Measurements from ENCODE around the gene MCM5.

Gene MCM5

GRCh38 chr22:35418731-35419130 is 18.8 kb downstream of the MCM5 start:
- Histone ChIP-seq H3K9me2 (replicated peaks; ENCODE audit: control insufficient read depth, low read length) (no peaks in the 10 kb centered on the region), H3K36me3 (ENCODE audit: control insufficient read depth, low read length) (peaks cover 95% of the 10 kb centered on the region), H3K9me3 (ENCODE audit: control insufficient read depth, insufficient read depth, low read length) (no peaks in the 10 kb centered on the region), H3K4me2 (ENCODE audit: low read length) (no peak overlapping the region), H3F3A (ENCODE audit: control insufficient read depth, insufficient read depth) (no peaks in the 10 kb centered on the region), H3K79me2 (ENCODE audit: control insufficient read depth, low read length) (peaks cover 8% of the 10 kb centered on the region), H4K20me1 (ENCODE audit: control insufficient read depth, insufficient read depth, low read depth, low read length) (0 out of 2 replicates have a peak, but pooled peaks cover under 1% of the 10 kb centered on the region), H3K27me3 (ENCODE audit: control insufficient read depth, low read length) (no peaks in the 10 kb centered on the region), H3K4me3 (ENCODE audit: low read length) (no peak overlapping the region), H3K4me1 (ENCODE audit: control insufficient read depth, low read length) (no peaks in the 10 kb centered on the region), H3K27ac (ENCODE audit: low read depth, low read length) (no peak overlapping the region)
- TF ChIP-seq CTCF (IDR thresholded peaks at IDR 0.05; ENCODE audit: low read depth, low read length, poor library complexity, severe bottlenecking) (no peak), EZH2phosphoT487 (IDR thresholded peaks at IDR 0.05; ENCODE audit: borderline replicate concordance, low read length) (no peak)

GRCh38 chr22:35419756-35420155 is 19.8 kb downstream of the MCM5 start:
- H3K9me3 ChIP-seq (ENCODE audit: control insufficient read depth, insufficient read depth, low read length), result no peaks in the 10 kb centered on the region
- H3K4me3 ChIP-seq (ENCODE audit: low read length), result no peak overlapping the region
- no peak overlapping the region for H3K4me2 ChIP-seq (ENCODE audit: low read length)
- H3K9me2 ChIP-seq (replicated peaks; ENCODE audit: control insufficient read depth, low read length), result no peaks in the 10 kb centered on the region
- no peak overlapping the region for H3K27ac ChIP-seq (ENCODE audit: low read depth, low read length)
- H3K27me3 ChIP-seq (ENCODE audit: control insufficient read depth, low read length), result no peaks in the 10 kb centered on the region
- H3F3A ChIP-seq (ENCODE audit: control insufficient read depth, insufficient read depth), result no peaks in the 10 kb centered on the region
- TF ChIP-seq EZH2phosphoT487 (IDR thresholded peaks at IDR 0.05; ENCODE audit: borderline replicate concordance, low read length) (no peak), CTCF (IDR thresholded peaks at IDR 0.05; ENCODE audit: low read depth, low read length, poor library complexity, severe bottlenecking) (no peak)
- H3K4me1 ChIP-seq (ENCODE audit: control insufficient read depth, low read length), result no peaks in the 10 kb centered on the region
- H3K36me3 ChIP-seq (ENCODE audit: control insufficient read depth, low read length), result peaks cover 96% of the 10 kb centered on the region
- H4K20me1 ChIP-seq (ENCODE audit: control insufficient read depth, insufficient read depth, low read depth, low read length), result peaks cover 5% of the 10 kb centered on the region; the same call in 1 of the 2 replicates
- peaks cover 12% of the 10 kb centered on the region for H3K79me2 ChIP-seq (ENCODE audit: control insufficient read depth, low read length)

- H3F3A ChIP-seq (ENCODE audit: control insufficient read depth, insufficient read depth), result 0 out of 2 replicates have a peak, but pooled peaks cover 3% of the 10 kb centered on the region
- no peak overlapping the region for H3K4me3 ChIP-seq (ENCODE audit: low read length)
- no peaks in the 10 kb centered on the region for H3K9me2 ChIP-seq (replicated peaks; ENCODE audit: control insufficient read depth, low read length)
- no peak overlapping the region for H3K27ac ChIP-seq (ENCODE audit: low read depth, low read length)
- peaks cover 12% of the 10 kb centered on the region for H3K79me2 ChIP-seq (ENCODE audit: control insufficient read depth, low read length)
- H3K4me1 ChIP-seq (ENCODE audit: control insufficient read depth, low read length), result no peaks in the 10 kb centered on the region
- no peaks in the 10 kb centered on the region for H3K27me3 ChIP-seq (ENCODE audit: control insufficient read depth, low read length)
- peaks cover 96% of the 10 kb centered on the region for H3K36me3 ChIP-seq (ENCODE audit: control insufficient read depth, low read length)
- no peak for TF ChIP-seq EZH2phosphoT487 (IDR thresholded peaks at IDR 0.05; ENCODE audit: borderline replicate concordance, low read length)
- no peak for TF ChIP-seq CTCF (IDR thresholded peaks at IDR 0.05; ENCODE audit: low read depth, low read length, poor library complexity, severe bottlenecking)
- H3K4me2 ChIP-seq (ENCODE audit: low read length), result no peak overlapping the region
- H3K9me3 ChIP-seq (ENCODE audit: control insufficient read depth, insufficient read depth, low read length), result no peaks in the 10 kb centered on the region
- peaks cover 6% of the 10 kb centered on the region; the same call in 1 of the 2 replicates for H4K20me1 ChIP-seq (ENCODE audit: control insufficient read depth, insufficient read depth, low read depth, low read length)
These were observed 21.2 kb downstream of the MCM5 start for GRCh38 chr22:35421121-35421520.
